Effector memory CD8-positive, alpha-beta T cell (primary cell): ENCODE measurements around the gene SEMA5B.

Source experiments
- ATAC-seq: fragments of 150-1000 bp; cut with Tn5 transposase; replicated peaks from 2 replicates; pipeline ENCODE4 v1.10.0; 2021; ENCODE audit warnings: mild to moderate bottlenecking, moderate library complexity
- DNase-seq, 3 experiments: peaks; one replicate each; pipeline ENCODE4 v3.0.0; 2021
- H3K27ac Mint-ChIP-seq, 2 donors: one replicate each; pipeline ENCODE4 v1.8.0; 2022; ENCODE audit warnings: mild to moderate bottlenecking in 2 of 2, mixed read lengths in 2 of 2, moderate library complexity in 2 of 2
- H3K27me3 Mint-ChIP-seq, 2 donors: one replicate each; pipeline ENCODE4 v1.8.0; 2022; ENCODE audit warnings: mixed read lengths in 2 of 2
- H3K36me3 Mint-ChIP-seq: one replicate; pipeline ENCODE4 v1.8.0; 2022; ENCODE audit warnings: mild to moderate bottlenecking, moderate library complexity, mixed read lengths; ENCODE audit not compliant: insufficient read depth
- H3K4me1 Mint-ChIP-seq, 2 donors: one replicate each; pipeline ENCODE4 v1.8.0; 2022; ENCODE audit warnings: low read depth in 2 of 2, mixed read lengths in 2 of 2
- H3K4me3 Mint-ChIP-seq, 2 donors: one replicate each; pipeline ENCODE4 v1.8.0; 2022; ENCODE audit warnings: mild to moderate bottlenecking in 2 of 2, mixed read lengths in 2 of 2, moderate library complexity in 2 of 2
- H3K9me3 Mint-ChIP-seq, 2 donors: one replicate each; pipeline ENCODE4 v1.8.0; 2022; ENCODE audit warnings: mixed read lengths in 2 of 2

Gene SEMA5B

DNA sequence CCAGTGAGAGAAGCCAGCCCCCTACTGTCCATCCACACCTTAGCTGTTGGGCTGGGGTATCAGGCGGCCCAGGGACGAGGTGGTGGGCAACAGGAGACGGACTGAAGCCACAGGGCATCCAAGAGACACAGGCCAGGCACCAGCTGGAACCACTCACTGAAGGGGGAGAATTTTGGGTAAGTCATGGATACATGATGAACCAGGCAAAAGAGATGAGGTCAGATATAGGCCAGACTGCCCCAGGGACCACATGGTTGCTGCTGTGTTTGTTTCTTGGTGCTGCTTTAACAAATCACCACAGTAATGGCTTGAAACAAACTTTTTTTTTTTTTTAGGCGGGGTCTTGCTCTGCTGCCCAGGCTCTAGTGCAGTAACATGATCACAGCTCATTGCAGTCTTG lies 66.4 kb downstream of the SEMA5B start:
- peaks cover 32 to 60% of the 10 kb centered on the region in 2 donors for H3K27me3 Mint-ChIP-seq
- DNase-seq (no peak), ATAC-seq (no peak)
- no peak overlapping the region for H3K4me3 Mint-ChIP-seq
- peak overlapping the region in 1 of 2 donors; percentile 20 for H3K27ac Mint-ChIP-seq
- peaks cover 3% of the 10 kb centered on the region for H3K36me3 Mint-ChIP-seq
- no peaks in the 10 kb centered on the region for H3K9me3 Mint-ChIP-seq
- no peaks in the 10 kb centered on the region for H3K4me1 Mint-ChIP-seq

DNA sequence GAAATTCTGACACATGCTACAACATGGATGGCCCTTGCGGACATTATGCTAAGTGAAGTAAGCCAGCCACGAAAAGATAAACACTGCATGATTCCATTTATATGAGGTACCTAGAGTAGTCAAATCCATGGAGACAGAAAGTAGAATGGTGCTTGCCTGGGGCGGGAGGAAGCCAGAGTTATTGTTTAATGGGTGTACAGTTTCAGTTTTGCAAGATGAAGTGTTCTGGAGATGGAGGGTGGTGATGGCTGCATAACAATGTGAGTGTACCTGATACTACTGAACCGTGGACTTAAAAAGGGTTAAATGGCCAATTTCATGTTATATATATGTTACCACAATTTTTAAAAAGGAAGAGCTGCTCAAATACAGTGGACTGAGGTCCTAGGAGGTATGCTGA lies 66.9 kb downstream of the SEMA5B start:
- Mint-ChIP-seq H3K27ac (peak overlapping the region in 1 of 2 donors; percentile 20), H3K36me3 (peaks cover 3% of the 10 kb centered on the region), H3K27me3 (peaks cover 35 to 65% of the 10 kb centered on the region in 2 donors), H3K4me3 (no peak overlapping the region), H3K9me3 (no peaks in the 10 kb centered on the region), H3K4me1 (no peaks in the 10 kb centered on the region)
- no peak for ATAC-seq
- no peak for DNase-seq

DNA sequence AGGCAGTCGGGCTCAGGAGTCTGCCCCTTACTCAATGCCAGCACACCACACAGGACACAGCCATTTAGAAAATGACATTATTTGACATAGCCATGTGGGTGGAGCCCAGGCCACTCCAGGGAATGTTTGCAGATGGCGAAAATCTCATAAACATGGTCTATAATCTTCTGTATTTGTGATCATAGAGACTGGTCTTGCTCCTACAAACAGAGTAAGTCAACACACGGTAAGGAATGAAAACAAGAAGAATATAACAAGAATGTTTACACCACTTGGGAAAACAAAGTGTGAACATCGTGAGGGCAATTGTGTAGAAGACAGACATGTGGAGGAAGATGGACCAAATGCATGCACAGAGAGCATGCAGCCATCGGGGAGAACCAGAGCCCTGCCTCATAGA lies 68.2 kb downstream of the SEMA5B start:
- Mint-ChIP-seq H3K4me3 (no peak overlapping the region), H3K27ac (no peak overlapping the region), H3K9me3 (no peaks in the 10 kb centered on the region), H3K36me3 (peaks cover 3% of the 10 kb centered on the region), H3K4me1 (no peaks in the 10 kb centered on the region), H3K27me3 (peaks cover 35 to 69% of the 10 kb centered on the region in 2 donors)
- DNase-seq (no peak), ATAC-seq (no peak)

DNA sequence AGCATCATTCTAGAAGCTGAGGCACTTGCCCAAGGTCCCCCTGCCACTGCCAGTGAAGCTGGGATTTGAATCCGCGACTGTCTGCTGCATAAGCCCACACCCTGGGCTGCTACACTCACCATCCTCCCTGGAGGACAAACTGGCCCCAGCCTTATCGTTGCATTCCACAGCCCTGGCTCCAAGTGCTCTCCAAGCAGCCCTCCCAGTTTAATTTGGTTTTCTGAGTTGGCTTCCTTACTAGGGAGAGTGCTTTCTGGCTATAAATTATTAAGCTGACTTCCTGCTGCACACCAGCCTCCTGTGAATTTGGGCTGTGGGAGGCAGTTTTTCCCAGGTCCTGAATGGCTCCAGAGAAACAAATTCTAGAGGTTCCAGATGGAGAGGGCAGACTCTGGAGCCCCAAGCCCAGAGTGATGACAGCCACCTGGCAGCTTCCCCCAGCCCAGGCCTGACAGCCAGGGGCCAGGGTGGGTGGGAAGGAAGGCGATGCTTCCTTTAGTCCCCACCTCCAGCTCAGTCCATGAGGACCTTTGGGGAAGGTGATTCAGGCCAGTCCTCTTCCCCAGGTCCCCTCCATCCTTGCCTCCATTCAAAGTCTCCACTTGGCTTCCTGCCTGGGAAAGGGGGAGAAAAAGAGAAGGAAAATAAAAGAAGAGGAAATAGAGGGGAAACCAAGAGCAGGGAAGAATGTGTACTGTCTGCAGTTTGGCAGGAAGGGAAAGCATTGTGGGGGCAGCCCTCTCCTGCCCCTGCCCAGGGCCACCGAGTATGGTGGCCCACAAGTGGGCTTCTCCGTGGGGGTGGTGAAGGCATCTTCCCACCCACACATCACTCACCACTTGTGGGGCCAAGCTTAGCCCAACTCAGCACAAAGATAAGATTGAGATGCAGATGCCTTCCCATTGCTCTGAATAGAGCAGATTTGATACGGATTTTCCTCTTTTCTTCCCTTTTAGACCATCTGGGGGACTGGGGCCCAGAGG lies 69.6 kb downstream of the SEMA5B start:
- no peak for ATAC-seq
- Mint-ChIP-seq H3K4me3 (no peak overlapping the region), H3K27ac (no peak overlapping the region)

DNA sequence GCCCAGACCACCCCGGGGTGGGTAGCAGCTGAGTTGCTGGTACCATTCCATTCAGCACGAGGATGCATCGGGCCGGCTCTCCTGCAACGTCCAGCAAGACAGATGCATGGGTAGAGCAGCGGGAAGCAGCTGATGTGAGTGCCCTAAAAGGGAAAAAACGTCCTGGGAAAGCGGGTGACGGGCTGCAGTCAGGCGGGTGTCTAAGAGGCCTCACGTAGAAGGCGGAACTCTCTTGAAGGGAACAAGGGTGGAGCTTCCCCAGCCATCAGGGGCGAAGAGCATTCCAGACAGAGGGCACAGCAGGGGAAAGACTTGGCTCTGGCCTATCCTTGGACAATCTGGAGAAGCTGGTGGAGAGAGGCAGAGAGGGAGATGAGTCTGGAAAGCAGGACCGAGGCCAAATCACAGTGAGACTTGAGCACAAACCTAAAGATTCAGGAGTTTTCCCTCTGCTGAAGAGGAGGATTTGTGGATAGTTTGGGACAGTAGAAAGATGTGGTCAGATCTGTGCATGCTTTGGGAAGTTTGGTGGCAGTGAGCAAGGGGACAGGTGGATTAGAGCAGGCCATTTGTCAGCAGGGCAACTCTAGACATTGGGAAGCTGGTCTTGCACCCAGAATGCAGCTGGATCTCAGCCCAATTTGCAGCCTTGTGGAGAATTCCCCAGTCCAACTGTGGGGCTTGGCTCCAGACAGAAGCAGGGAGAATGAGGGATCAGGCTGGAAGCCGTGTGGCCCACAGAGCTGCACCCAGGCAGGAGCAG lies 70.7 kb downstream of the SEMA5B start:
- peaks cover 35 to 65% of the 10 kb centered on the region in 2 donors for H3K27me3 Mint-ChIP-seq
- H3K9me3 Mint-ChIP-seq, result no peaks in the 10 kb centered on the region
- DNase-seq (no peak), ATAC-seq (no peak)
- H3K4me1 Mint-ChIP-seq, result peaks cover 0 to 2% of the 10 kb centered on the region in 2 donors
- peaks cover 3% of the 10 kb centered on the region for H3K36me3 Mint-ChIP-seq
- H3K27ac Mint-ChIP-seq, result no peak overlapping the region
- no peak overlapping the region for H3K4me3 Mint-ChIP-seq

More for the DNA sequence above, 69.6 kb downstream of the SEMA5B start:
- Mint-ChIP-seq H3K4me1 (peaks cover 0 to 2% of the 10 kb centered on the region in 2 donors), H3K9me3 (no peaks in the 10 kb centered on the region), H3K27me3 (peaks cover 35 to 73% of the 10 kb centered on the region in 2 donors), H3K36me3 (peaks cover 3% of the 10 kb centered on the region)
- DNase-seq, result no peak

DNA sequence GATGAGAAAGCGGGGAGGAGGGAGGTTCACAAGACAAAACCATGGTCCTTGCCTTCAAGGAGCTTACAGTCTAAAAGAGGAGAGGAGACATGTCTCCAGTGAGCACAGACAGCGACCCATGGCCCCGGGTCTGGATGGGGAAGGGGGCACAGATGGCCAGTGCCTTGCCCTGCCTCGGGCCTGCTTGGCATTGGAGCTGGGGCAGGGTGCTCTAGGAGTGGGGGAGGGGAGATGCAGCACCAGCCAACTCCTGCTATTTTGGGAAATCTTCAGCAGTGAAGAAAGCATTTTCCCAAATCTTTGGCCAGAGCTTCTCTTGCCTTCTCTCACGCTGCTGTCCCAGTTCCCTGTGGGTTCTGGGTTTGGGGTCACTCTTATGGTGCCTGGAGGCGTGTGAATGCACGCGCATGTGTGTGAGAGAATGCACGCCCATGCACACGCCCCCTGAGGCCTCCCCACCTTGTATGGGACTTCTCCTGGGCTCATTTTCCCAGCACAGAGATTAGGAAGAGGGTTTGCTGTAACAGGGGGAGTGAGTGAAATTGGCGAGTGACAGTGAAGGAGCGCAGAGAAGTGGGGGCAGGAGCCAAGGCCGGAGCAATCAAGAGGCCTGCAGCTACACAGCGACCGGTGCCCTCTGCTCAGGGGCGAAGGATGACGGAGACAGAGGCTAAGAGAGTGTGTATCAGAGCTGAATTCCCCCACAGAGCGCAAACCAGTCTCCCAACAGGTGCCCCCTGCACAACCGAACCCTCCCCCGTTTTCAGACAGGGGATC lies 71.5 kb downstream of the SEMA5B start:
- no peak for DNase-seq
- Mint-ChIP-seq H3K9me3 (no peaks in the 10 kb centered on the region), H3K27ac (no peak overlapping the region), H3K27me3 (peaks cover 30 to 59% of the 10 kb centered on the region in 2 donors), H3K4me3 (no peak overlapping the region), H3K4me1 (peaks cover 0 to 2% of the 10 kb centered on the region in 2 donors), H3K36me3 (peaks cover 3% of the 10 kb centered on the region)
- no peak for ATAC-seq

DNA sequence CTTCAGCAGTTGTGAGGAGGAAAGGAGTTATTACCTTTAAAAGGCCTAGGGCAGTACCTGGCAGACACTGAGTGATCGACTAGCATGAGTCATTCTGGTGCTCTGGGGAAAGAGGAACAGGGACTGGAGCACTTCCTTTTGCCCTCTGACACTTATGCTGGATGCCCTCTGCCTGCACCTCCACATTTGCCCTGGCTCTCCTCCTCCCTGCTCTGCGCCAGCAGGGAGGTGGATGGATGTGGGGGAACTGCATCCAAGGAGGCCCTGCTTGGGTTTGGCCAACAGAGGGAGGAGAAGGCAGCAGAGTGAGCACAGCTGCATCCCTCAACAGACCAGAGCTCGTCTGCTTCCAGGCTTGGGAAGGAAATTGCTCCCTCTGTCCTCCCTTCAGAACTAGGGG lies 75.0 kb downstream of the SEMA5B start:
- no peak for ATAC-seq
- peaks cover 3% of the 10 kb centered on the region for H3K36me3 Mint-ChIP-seq
- no peaks in the 10 kb centered on the region for H3K9me3 Mint-ChIP-seq
- peaks cover 0 to 2% of the 10 kb centered on the region in 2 donors for H3K4me1 Mint-ChIP-seq
- H3K4me3 Mint-ChIP-seq, result no peak overlapping the region
- no peak overlapping the region for H3K27ac Mint-ChIP-seq
- no peak for DNase-seq
- peaks cover 14 to 26% of the 10 kb centered on the region in 2 donors for H3K27me3 Mint-ChIP-seq

DNA sequence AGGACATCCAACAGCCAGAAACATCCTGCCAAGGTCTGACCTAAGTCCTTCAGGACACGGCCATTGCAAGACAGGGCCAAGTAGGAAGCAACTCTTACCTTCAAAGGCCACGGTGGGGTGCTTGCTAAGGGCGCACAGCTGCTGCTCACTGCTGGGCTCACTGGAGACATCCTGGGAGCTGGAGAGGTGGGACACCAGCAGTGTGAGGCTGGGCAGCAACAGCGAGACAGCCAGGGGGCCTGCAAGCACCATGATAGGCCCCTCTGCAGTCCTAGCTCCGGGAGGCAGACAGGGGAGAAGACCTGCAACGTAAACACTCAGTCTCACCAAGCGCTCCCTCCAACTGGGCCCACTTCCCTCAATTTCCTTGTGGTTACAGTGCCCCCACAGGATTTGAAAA lies 79.2 kb downstream of the SEMA5B start:
- Mint-ChIP-seq H3K36me3 (no peaks in the 10 kb centered on the region), H3K4me3 (no peak overlapping the region), H3K27ac (no peak overlapping the region), H3K4me1 (peaks cover 0 to 4% of the 10 kb centered on the region in 2 donors), H3K27me3 (peaks cover 8 to 9% of the 10 kb centered on the region in 2 donors), H3K9me3 (no peaks in the 10 kb centered on the region)
- DNase-seq, result no peak
- no peak for ATAC-seq

DNA sequence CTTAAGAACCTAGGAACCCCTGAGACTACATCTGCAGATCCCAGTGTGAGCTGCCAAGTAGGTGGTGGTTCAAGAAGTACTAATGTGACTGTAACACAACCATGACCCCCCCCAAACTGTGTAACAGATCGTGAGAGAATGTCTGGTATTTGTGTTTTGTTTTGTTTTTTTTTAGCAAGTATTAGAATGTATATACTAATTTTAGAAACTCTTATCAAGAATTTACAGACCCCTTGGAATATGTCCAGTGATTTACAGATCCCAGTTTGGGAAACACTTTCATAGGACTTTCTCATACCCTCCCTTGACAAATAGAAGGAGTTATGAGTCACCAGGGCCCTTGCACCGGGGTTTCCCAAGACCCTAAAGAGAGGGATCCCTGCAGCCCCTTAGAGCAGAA lies 79.8 kb downstream of the SEMA5B start:
- H3K9me3 Mint-ChIP-seq, result no peaks in the 10 kb centered on the region
- DNase-seq, result no peak
- ATAC-seq, result no peak
- no peaks in the 10 kb centered on the region for H3K36me3 Mint-ChIP-seq
- H3K4me1 Mint-ChIP-seq, result peaks cover 0 to 2% of the 10 kb centered on the region in 2 donors
- peaks cover 8 to 10% of the 10 kb centered on the region in 2 donors for H3K27me3 Mint-ChIP-seq
- H3K4me3 Mint-ChIP-seq, result no peak overlapping the region
- no peak overlapping the region for H3K27ac Mint-ChIP-seq

DNA sequence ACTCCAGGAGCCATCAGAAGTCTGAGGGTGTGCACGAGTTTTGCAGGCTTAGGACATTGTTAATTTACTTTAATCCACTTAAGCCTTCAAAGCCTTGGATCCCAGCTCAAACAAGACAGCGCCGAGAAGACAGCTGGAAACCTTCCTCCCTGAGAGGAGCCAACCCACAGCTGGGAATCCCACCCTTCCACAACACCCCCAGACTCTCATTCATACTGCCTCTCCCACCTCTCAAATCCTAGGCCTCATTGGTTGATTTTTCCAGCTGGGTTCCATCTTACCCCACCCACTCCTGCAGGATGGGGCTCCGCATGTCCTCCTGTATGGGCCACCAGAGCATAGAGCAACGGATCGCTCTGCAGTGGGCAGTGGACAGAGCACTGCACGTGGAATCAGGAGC lies 80.4 kb downstream of the SEMA5B start:
- Mint-ChIP-seq H3K27ac (no peak overlapping the region), H3K27me3 (peaks cover 8 to 10% of the 10 kb centered on the region in 2 donors), H3K4me3 (no peak overlapping the region), H3K4me1 (peaks cover 0 to 4% of the 10 kb centered on the region in 2 donors), H3K9me3 (no peaks in the 10 kb centered on the region), H3K36me3 (no peaks in the 10 kb centered on the region)
- DNase-seq (no peak), ATAC-seq (no peak)

DNA sequence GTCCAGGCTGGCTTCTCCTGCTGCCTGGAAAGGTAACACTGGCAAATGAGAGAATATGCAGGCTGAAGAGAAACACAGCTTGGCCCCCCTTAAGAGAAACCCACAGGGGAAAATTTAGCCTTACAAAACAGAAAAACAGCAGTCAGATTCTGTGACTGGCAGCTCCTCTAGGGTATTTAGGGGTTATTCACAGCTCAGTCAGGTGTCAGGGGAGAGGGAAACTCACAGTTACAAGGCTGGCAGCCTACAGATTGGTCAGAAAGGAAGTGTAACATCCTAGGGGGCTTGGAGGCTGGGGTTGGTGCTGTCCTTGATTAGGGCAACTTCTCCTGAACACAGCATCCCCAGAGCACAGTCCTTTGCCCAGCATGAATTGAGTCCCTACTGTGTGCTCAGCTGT lies 81.4 kb downstream of the SEMA5B start:
- Mint-ChIP-seq H3K9me3 (no peaks in the 10 kb centered on the region), H3K4me1 (peaks cover 7% of the 10 kb centered on the region in 2 donors), H3K36me3 (no peaks in the 10 kb centered on the region), H3K27ac (no peak overlapping the region), H3K4me3 (no peak overlapping the region), H3K27me3 (peaks cover 8 to 10% of the 10 kb centered on the region in 2 donors)
- no peak for ATAC-seq
- DNase-seq, result no peak

DNA sequence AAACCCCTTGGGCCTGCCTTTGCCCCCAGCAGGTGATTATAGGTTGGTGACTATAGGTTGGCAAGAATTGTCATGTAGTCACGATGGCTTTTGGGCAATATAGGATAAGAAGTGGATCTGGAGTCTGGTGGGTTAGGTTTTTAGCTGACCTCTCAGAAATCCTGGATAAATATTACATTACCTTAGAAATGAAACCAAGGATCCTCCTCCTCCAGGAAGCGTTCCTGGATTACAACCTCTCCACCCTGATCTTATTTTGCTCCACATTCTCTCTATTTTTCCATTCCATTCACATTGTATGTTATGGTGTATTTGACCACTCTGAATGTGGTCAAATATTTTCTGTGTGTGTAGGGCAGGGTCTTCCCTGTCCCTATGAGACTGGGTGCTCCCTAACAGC lies 82.3 kb downstream of the SEMA5B start:
- no peak overlapping the region for H3K27ac Mint-ChIP-seq
- H3K9me3 Mint-ChIP-seq, result no peaks in the 10 kb centered on the region
- H3K36me3 Mint-ChIP-seq, result no peaks in the 10 kb centered on the region
- H3K4me3 Mint-ChIP-seq, result no peak overlapping the region
- no peak for DNase-seq
- H3K27me3 Mint-ChIP-seq, result peaks cover 8 to 12% of the 10 kb centered on the region in 2 donors
- peaks cover 12 to 15% of the 10 kb centered on the region in 2 donors for H3K4me1 Mint-ChIP-seq
- no peak for ATAC-seq

DNA sequence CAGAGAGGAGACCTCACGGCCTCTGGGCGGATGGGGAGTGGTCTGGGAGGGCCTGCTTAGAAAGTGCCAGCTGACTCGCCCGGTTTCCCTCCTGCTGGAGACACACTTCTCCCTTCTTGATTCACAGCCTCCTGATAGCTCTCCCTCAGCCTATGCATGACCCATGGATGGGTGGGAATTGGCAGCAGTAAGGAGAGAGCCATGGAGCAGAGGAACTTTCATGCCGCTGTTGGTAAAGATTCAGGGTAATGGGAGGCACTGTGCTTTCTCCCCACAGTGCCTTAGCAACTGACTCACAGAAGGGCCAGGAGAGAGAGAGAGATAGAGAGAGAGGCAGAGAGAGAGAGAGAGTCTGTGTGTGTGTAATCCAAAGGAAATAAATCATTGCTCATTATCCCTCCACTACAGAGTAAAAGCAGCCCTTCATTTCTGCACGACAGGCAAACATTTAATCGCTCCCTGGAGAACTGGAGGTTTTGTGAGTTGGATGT lies 82.8 kb downstream of the SEMA5B start:
- H3K4me1 Mint-ChIP-seq, result peaks cover 12 to 19% of the 10 kb centered on the region in 2 donors
- no peak overlapping the region for H3K27ac Mint-ChIP-seq
- ATAC-seq, result no peak
- H3K36me3 Mint-ChIP-seq, result no peaks in the 10 kb centered on the region
- H3K4me3 Mint-ChIP-seq, result no peak overlapping the region
- H3K27me3 Mint-ChIP-seq, result peaks cover 8 to 17% of the 10 kb centered on the region in 2 donors
- H3K9me3 Mint-ChIP-seq, result no peaks in the 10 kb centered on the region
- no peak for DNase-seq
